NCI-H526 (cell line): ENCODE measurements around the gene MICAL3.
"Not testable (repeated sequence)": the region's sequence is repeated elsewhere in the genome, so short reads cannot be mapped to it uniquely, and the experiment has no call there.

ENCODE experiments used
- DNase-seq, 2 experiments: peaks; one replicate each; lab custom pipeline; 2025; lab: John Stamatoyannopoulos, UW

MICAL3 gene

DNA sequence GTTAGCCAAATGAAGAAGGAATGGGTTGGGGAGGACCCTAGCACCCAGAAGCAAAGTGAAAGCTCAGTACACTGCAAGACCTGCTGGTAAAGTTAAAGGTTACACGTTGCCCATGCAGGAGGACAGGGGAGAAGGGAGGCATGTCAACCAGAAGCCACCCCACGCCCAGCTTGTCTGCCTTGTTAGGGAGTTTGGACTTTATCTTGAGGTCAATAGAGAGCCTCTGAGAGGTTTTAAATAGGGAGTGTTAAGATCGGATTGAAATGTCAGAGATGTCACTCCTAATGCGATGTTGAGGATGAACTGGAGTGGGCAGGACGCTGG lies 34.7 kb upstream of the MICAL3 start:
- DNase-seq, result no peak

- no peak for DNase-seq
Measured at GRCh38 chr22:18058371-18059093, 34.2 kb upstream of the MICAL3 start.

- no peak for DNase-seq
Measured at GRCh38 chr22:18057568-18058209, 33.3 kb upstream of the MICAL3 start.

DNA sequence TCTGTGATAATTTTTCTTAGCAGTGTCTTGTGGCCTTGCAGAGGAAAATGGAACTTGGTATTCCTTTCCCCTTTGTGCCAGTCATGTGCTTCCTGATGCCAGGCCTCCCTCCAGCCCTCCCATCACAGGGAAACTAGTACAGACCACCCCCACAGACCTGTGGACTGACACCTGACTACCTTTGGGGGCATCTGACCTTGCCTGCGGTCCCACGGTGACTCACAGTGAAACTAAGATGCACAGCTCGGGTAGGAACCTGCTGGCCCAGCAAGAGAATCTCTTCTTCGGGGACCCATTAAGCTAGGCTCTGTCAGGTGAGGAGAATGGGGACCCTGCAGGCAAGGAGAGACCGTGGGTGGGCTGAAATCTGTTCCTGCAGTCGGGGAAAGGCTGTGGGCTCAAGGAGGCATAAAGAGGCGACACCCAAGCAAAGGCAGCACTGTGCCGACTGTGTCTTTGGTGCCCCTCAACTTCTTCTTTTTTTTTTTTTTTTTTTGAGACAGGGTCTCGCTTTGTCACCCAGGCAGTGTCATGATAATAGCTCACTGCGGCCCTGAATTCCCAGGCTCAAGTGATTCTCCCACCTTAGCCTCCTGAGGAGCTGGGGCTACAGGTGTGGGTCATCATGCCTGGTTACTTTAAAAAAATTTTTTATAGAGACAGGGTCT lies 32.6 kb upstream of the MICAL3 start:
- DNase-seq, result peak in 1 of 2 experiments; percentile 19

DNA sequence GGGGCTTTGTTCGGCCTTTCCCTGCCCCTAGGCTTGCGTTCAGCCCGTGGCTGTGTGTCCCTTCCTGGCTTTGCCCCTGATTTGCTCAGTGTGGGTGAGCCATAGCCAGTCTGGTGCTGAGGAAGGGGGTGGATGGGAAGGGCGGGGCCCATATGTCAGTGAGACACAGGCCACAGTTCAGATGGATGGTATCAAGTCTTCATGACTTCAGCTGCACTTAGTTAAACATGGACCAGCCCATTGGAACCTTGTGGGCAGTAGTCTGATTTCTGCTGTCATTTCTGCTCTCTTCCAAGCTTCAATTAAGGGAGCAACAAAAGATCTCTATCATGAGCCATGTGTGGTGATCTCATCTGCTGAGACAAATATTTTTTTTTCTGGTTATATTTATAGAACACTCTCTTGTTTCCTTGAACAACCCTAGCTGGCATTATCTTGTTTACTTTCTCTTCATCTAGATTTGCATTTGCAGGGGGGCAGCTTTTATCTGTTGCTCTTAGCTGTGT lies 31.9 kb upstream of the MICAL3 start:
- DNase-seq, result peak; percentile 69 to 73

DNA sequence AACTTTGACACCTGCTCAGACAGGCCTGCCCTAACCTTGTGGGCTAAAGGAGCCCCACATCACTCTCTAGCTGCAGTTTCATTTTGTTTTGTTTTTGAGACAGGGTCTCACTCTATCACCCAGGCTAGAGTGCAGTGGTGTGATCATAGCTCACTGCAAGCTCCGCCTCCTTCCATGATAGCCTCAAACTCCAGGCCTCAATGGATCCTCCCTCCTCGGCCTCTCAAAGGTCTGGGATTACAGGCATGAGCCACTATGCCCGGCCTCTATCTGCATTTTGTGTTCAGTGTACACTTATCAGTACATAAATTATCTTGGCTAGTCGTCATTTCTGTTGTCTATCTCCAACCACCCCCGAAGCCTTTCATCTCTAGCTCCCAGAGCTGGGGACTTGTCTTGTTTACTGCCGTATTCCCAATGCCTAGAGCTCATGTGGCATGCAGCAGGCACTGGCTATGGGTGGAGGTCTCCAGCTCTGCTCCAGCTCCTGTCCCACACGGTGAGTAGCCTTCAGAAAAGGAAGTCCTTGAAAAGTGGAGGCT lies 31.3 kb upstream of the MICAL3 start:
- DNase-seq, result no peak

GRCh38 chr22:18053216-18053946 lies 29.0 kb upstream of the MICAL3 start:
- DNase-seq, result not testable (repeated sequence)

- DNase-seq, result not testable (repeated sequence)
Measured at GRCh38 chr22:18051113-18051512, 26.8 kb upstream of the MICAL3 start.

- no peak for DNase-seq
Measured at GRCh38 chr22:18050065-18050464, 25.7 kb upstream of the MICAL3 start.

GRCh38 chr22:18048441-18048898 lies 24.1 kb upstream of the MICAL3 start:
- no peak for DNase-seq

- no peak for DNase-seq
Measured at GRCh38 chr22:18048041-18048440, 23.7 kb upstream of the MICAL3 start.

DNA sequence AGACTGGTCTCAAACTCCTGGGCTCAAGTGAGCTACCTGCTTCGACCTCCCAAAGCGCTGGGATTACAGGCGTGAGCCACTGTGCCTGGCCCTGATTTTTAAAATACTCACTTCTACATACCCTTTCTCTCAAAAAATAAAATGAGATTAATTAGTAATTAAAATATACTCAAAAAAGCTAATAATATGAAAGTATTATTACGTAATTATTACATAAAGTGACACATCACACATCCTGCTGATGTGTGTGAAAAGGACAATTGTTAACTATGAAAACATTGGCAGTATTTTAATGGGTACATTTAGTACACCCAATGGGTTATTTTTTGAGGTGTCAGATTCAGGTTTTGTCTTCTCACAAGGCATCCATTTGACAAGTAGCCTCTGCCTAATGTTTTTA lies 21.4 kb upstream of the MICAL3 start:
- DNase-seq, result no peak

GRCh38 chr22:18044548-18045271 lies 20.3 kb upstream of the MICAL3 start:
- no peak for DNase-seq

GRCh38 chr22:18042685-18043084 lies 18.3 kb upstream of the MICAL3 start:
- no peak for DNase-seq

GRCh38 chr22:18040898-18041297 lies 16.5 kb upstream of the MICAL3 start:
- not testable (repeated sequence) for DNase-seq

DNA sequence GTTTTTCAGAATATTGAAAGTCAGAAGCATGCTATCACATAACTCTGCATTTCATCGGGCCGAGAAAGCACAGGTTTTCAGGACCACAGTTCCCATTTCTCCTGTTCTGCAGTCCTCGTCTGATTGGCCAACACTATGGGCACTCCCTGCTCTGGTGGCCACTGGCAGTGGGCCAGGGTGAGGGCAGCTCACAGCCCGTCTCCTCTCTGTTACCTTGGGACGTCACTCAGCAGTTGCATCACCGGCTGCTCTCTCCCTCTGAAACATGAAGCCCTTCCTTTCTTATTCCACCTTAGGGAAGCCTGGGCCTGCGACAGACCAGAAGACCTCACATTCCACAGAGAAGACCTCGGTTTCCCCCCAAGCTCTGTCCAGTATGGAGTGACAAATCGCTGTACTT lies 11.4 kb upstream of the MICAL3 start:
- no peak for DNase-seq

- no peak for DNase-seq
Measured at GRCh38 chr22:18034076-18034475, 9.7 kb upstream of the MICAL3 start.

GRCh38 chr22:18033204-18033998 lies 9.0 kb upstream of the MICAL3 start:
- DNase-seq, result no peak

DNA sequence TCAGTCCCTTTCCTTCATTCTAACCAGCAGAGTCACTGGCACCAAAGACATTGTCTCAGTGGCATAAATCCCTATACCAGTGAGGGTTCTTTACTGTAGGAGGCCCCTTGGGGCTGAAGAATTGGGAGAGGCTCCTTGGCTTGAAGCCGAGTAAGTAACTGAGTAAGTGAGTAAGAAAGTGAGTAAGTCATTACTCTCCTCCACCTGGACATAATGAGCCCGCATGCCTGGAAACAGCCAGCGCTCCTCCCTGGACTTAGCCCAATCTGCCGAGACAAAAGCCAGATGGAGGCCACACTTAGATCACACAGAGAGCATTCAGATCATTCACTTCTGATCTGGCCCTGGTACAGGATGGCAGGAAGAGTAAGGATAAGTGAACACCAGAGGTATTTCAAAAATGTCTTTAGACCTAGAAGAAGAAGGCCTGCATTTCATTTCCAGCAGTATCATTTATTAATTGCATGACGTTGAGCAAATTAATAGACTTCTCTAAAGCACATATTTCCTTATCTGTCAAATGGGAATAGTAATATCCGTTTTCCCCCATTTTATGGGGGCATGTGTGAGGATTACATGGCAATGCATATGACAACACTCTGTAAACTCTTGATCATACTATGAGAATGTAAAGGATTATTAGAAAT lies 8.2 kb upstream of the MICAL3 start:
- no peak for DNase-seq
